Stimulated activated memory B cell treated with anti-CD40 and anti-IgM and Interleukin-4, amounts not matched to agents 10 μg/mL and 1 μg/mL and 100 μg/mL, for 72 hours (primary cell): ENCODE results near the gene MAP3K1.
A peak's percentile ranks its signal among the peaks of the same experiment; 100 is the strongest.

Experiments
- ATAC-seq: fragments of 150-1000 bp; cut with Tn5 transposase; 2 replicates; pipeline ENCODE4 v1.10.0; 2021
- H3K27ac Mint-ChIP-seq: one replicate; pipeline ENCODE4 v1.8.0; 2022; ENCODE audit warnings: mild to moderate bottlenecking, mixed read lengths
- H3K27me3 Mint-ChIP-seq: one replicate; pipeline ENCODE4 v1.8.0; 2022; ENCODE audit warnings: mixed read lengths
- H3K36me3 Mint-ChIP-seq: one replicate; pipeline ENCODE4 v1.8.0; 2022; ENCODE audit warnings: mixed read lengths
- H3K4me1 Mint-ChIP-seq: one replicate; pipeline ENCODE4 v1.8.0; 2022; ENCODE audit warnings: mixed read lengths
- H3K4me3 Mint-ChIP-seq: one replicate; pipeline ENCODE4 v1.8.0; 2022; ENCODE audit warnings: mild to moderate bottlenecking, moderate library complexity, mixed read lengths
- H3K9me3 Mint-ChIP-seq: one replicate; pipeline ENCODE4 v1.8.0; 2022; ENCODE audit warnings: mixed read lengths

Gene MAP3K1

GRCh38 chr5:56850423-56850822 is 35.1 kb downstream of the MAP3K1 start:
- Mint-ChIP-seq H3K9me3 (no peaks in the 10 kb centered on the region), H3K27me3 (no peaks in the 10 kb centered on the region), H3K36me3 (peaks cover 8% of the 10 kb centered on the region), H3K27ac (no peak overlapping the region), H3K4me1 (peaks cover 91% of the 10 kb centered on the region), H3K4me3 (no peak overlapping the region)
- no peak for ATAC-seq

- peak overlapping the region; percentile 66 for H3K27ac Mint-ChIP-seq
- H3K9me3 Mint-ChIP-seq, result no peaks in the 10 kb centered on the region
- no peak for ATAC-seq
- H3K36me3 Mint-ChIP-seq, result peaks cover 4% of the 10 kb centered on the region
- H3K4me3 Mint-ChIP-seq, result peak overlapping the region; percentile 50
- peaks cover 91% of the 10 kb centered on the region for H3K4me1 Mint-ChIP-seq
- H3K27me3 Mint-ChIP-seq, result no peaks in the 10 kb centered on the region
These were observed 36.1 kb downstream of the MAP3K1 start for GRCh38 chr5:56851258-56851941.

- no peak for ATAC-seq
- Mint-ChIP-seq H3K4me1 (peaks cover 88% of the 10 kb centered on the region), H3K9me3 (no peaks in the 10 kb centered on the region), H3K36me3 (no peaks in the 10 kb centered on the region), H3K27ac (peak overlapping the region; percentile 66), H3K4me3 (peak overlapping the region; percentile 27), H3K27me3 (no peaks in the 10 kb centered on the region)
These were observed 37.1 kb downstream of the MAP3K1 start for GRCh38 chr5:56852228-56853000.

GRCh38 chr5:56853698-56854097 is 38.3 kb downstream of the MAP3K1 start:
- no peaks in the 10 kb centered on the region for H3K27me3 Mint-ChIP-seq
- H3K4me3 Mint-ChIP-seq, result peak overlapping the region; percentile 46
- peak overlapping the region; percentile 62 for H3K27ac Mint-ChIP-seq

GRCh38 chr5:56854920-56855319 is 39.6 kb downstream of the MAP3K1 start:
- peak overlapping the region; percentile 36 for H3K4me3 Mint-ChIP-seq

More at GRCh38 chr5:56853698-56854097, 38.3 kb downstream of the MAP3K1 start:
- Mint-ChIP-seq H3K36me3 (peaks cover 6% of the 10 kb centered on the region), H3K9me3 (no peaks in the 10 kb centered on the region), H3K4me1 (peaks cover 81% of the 10 kb centered on the region)
- peak; percentile 62 for ATAC-seq

GRCh38 chr5:56856541-56857178 is 41.3 kb downstream of the MAP3K1 start:
- Mint-ChIP-seq H3K4me3 (no peak overlapping the region), H3K9me3 (no peaks in the 10 kb centered on the region), H3K36me3 (peaks cover 18% of the 10 kb centered on the region), H3K4me1 (peaks cover 59% of the 10 kb centered on the region), H3K27ac (peak overlapping the region; percentile 62), H3K27me3 (no peaks in the 10 kb centered on the region)
- ATAC-seq, result no peak

More at GRCh38 chr5:56854920-56855319, 39.6 kb downstream of the MAP3K1 start:
- H3K9me3 Mint-ChIP-seq, result no peaks in the 10 kb centered on the region
- H3K27ac Mint-ChIP-seq, result peak overlapping the region; percentile 62
- H3K36me3 Mint-ChIP-seq, result peaks cover 8% of the 10 kb centered on the region
- ATAC-seq, result no peak
- no peaks in the 10 kb centered on the region for H3K27me3 Mint-ChIP-seq
- H3K4me1 Mint-ChIP-seq, result peaks cover 72% of the 10 kb centered on the region

- H3K9me3 Mint-ChIP-seq, result no peaks in the 10 kb centered on the region
- H3K27me3 Mint-ChIP-seq, result no peaks in the 10 kb centered on the region
- peaks cover 25% of the 10 kb centered on the region for H3K36me3 Mint-ChIP-seq
- no peak for ATAC-seq
- no peak overlapping the region for H3K4me3 Mint-ChIP-seq
- peaks cover 39% of the 10 kb centered on the region for H3K4me1 Mint-ChIP-seq
- peak overlapping the region; percentile 64 for H3K27ac Mint-ChIP-seq
These were observed 43.6 kb downstream of the MAP3K1 start for GRCh38 chr5:56858777-56859442.

GRCh38 chr5:56861893-56862485 is 46.6 kb downstream of the MAP3K1 start:
- peaks cover 9% of the 10 kb centered on the region for H3K4me1 Mint-ChIP-seq
- no peak for ATAC-seq
- no peak overlapping the region for H3K27ac Mint-ChIP-seq
- no peaks in the 10 kb centered on the region for H3K9me3 Mint-ChIP-seq
- H3K4me3 Mint-ChIP-seq, result no peak overlapping the region
- peaks cover 36% of the 10 kb centered on the region for H3K36me3 Mint-ChIP-seq
- H3K27me3 Mint-ChIP-seq, result no peaks in the 10 kb centered on the region

GRCh38 chr5:56862909-56863308 is 47.6 kb downstream of the MAP3K1 start:
- Mint-ChIP-seq H3K9me3 (no peaks in the 10 kb centered on the region), H3K4me1 (peaks cover 8% of the 10 kb centered on the region), H3K4me3 (no peak overlapping the region), H3K27me3 (no peaks in the 10 kb centered on the region), H3K36me3 (peaks cover 36% of the 10 kb centered on the region), H3K27ac (no peak overlapping the region)
- ATAC-seq, result no peak

- peaks cover 50% of the 10 kb centered on the region for H3K4me1 Mint-ChIP-seq
- no peak for ATAC-seq
- peaks cover 63% of the 10 kb centered on the region for H3K36me3 Mint-ChIP-seq
- peak overlapping the region; percentile 42 for H3K27ac Mint-ChIP-seq
- H3K4me3 Mint-ChIP-seq, result no peak overlapping the region
- no peaks in the 10 kb centered on the region for H3K27me3 Mint-ChIP-seq
- no peaks in the 10 kb centered on the region for H3K9me3 Mint-ChIP-seq
These were observed 56.4 kb downstream of the MAP3K1 start for GRCh38 chr5:56871777-56872176.

- ATAC-seq, result no peak
- Mint-ChIP-seq H3K9me3 (no peaks in the 10 kb centered on the region), H3K4me3 (no peak overlapping the region), H3K36me3 (peaks cover 73% of the 10 kb centered on the region), H3K27me3 (no peaks in the 10 kb centered on the region), H3K4me1 (peaks cover 50% of the 10 kb centered on the region), H3K27ac (peak overlapping the region; percentile 42)
These were observed 57.7 kb downstream of the MAP3K1 start for GRCh38 chr5:56873056-56873455.

GRCh38 chr5:56876327-56876726 is 61.0 kb downstream of the MAP3K1 start:
- Mint-ChIP-seq H3K27me3 (no peaks in the 10 kb centered on the region), H3K4me3 (no peak overlapping the region), H3K36me3 (peaks cover 72% of the 10 kb centered on the region), H3K9me3 (no peaks in the 10 kb centered on the region), H3K27ac (no peak overlapping the region), H3K4me1 (peaks cover 46% of the 10 kb centered on the region)
- ATAC-seq, result no peak

GRCh38 chr5:56881571-56881970 is 66.2 kb downstream of the MAP3K1 start:
- ATAC-seq, result no peak
- Mint-ChIP-seq H3K9me3 (no peaks in the 10 kb centered on the region), H3K4me3 (no peak overlapping the region), H3K27me3 (no peaks in the 10 kb centered on the region), H3K27ac (no peak overlapping the region), H3K36me3 (peaks cover 62% of the 10 kb centered on the region), H3K4me1 (peaks cover 6% of the 10 kb centered on the region)

GRCh38 chr5:56893251-56893951 is 78.1 kb downstream of the MAP3K1 start:
- H3K27me3 Mint-ChIP-seq, result no peaks in the 10 kb centered on the region
- no peak overlapping the region for H3K4me3 Mint-ChIP-seq
- no peaks in the 10 kb centered on the region for H3K9me3 Mint-ChIP-seq
- peaks cover 73% of the 10 kb centered on the region for H3K36me3 Mint-ChIP-seq
- H3K27ac Mint-ChIP-seq, result peak overlapping the region; percentile 24
- H3K4me1 Mint-ChIP-seq, result peaks cover 13% of the 10 kb centered on the region
- ATAC-seq, result peak; percentile 75
